ENCODE measurements around the gene SPON2.

GRCh38 chr4:1202526-1203011 lies 30.2 kb upstream of the SPON2 start:
- TF ChIP-seq POLR2A (IDR thresholded peaks at IDR 0.05) (no peak), CTCF (IDR thresholded peaks at IDR 0.05) (no peak)
